HG03045 (cell line): ENCODE measurements around the gene PAIP2.
"Not testable (repeated sequence)": the region's sequence is repeated elsewhere in the genome, so short reads cannot be mapped to it uniquely, and the experiment has no call there.

Experiments used
- ATAC-seq: cut with Tn5 transposase; IDR thresholded peaks from one replicate; pipeline ENCODE4 v1.9.1; 2021; ENCODE audit warnings: mild to moderate bottlenecking, moderate library complexity; ENCODE audit not compliant: unreplicated experiment

PAIP2 gene

GRCh38 chr5:139314276-139314675 is 27.4 kb upstream of the PAIP2 start:
- ATAC-seq: no peak

GRCh38 chr5:139315056-139315615 is 26.5 kb upstream of the PAIP2 start:
- ATAC-seq: no peak

GRCh38 chr5:139335811-139336210 is 5.8 kb upstream of the PAIP2 start:
- no peak for ATAC-seq

DNA sequence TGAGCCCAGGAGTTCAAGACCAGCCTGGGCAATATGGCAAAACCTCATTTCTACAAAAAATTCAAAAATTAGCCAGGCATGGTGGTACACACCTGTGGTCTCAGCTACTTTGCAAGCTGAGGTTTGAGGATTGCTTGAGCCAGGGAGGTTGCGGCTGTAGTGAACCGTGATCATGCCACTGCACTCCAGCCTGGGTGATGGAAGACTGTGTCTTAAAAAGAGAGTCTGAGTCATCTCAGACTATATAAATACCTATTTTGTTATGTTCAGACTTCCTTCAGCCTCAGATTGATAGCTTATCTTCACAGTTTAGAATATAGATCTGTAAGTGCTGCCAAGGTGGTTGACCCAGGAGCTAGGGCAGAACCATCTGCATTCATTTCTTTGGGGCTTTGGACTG is 1.6 kb upstream of the PAIP2 start:
- ATAC-seq: no peak

GRCh38 chr5:139341187-139341688 is 416 bp upstream of the PAIP2 start:
- no peak for ATAC-seq

GRCh38 chr5:139342423-139342723 is 719 bp downstream of the PAIP2 start:
- ATAC-seq: no peak

DNA sequence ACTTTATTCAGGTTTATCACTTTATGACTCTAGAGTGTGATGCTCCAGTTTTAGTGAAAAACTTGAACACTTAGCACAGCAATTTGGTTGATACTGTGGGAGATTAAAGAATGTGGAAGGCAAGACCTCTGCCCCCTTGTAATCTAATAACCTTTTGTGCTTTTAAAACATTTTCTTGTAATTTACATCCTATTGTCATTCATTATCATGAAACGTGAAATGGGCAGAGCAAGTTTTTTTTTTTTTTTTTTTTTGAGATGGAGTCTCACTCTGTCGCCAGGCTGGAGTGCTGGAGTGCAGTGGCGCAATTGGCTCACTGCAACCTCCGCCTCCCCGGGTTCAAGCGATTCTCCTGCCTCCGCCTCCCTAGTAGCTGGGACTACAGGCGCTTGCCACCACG is 1.8 kb downstream of the PAIP2 start:
- no peak for ATAC-seq

- ATAC-seq: no peak
These were observed 2.5 kb downstream of the PAIP2 start for GRCh38 chr5:139344177-139344576.

- not testable (repeated sequence) for ATAC-seq
These were observed 3.8 kb downstream of the PAIP2 start for GRCh38 chr5:139345442-139345841.

DNA sequence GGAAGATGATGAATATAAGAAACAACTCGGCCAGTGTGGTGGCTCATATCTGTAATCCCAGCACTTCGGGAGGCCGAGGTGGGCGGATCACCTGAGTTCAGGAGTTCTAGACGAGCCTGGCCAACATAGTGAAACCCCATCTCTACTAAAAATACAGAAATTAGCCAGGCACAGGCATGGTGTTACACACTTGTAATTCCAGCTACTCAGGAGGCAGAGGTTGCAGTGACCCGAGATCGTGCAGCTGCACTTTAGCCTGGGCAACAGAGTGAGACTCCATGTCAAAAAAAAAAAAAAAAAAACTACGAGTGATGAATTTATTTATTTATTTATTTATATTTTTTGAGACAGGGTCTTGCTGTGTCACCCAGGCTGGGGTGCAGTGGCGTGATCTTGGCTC is 6.2 kb downstream of the PAIP2 start:
- ATAC-seq: not testable (repeated sequence)

GRCh38 chr5:139354186-139354585 is 12.5 kb downstream of the PAIP2 start:
- no peak for ATAC-seq

GRCh38 chr5:139355900-139356299 is 14.2 kb downstream of the PAIP2 start:
- ATAC-seq: not testable (repeated sequence)

DNA sequence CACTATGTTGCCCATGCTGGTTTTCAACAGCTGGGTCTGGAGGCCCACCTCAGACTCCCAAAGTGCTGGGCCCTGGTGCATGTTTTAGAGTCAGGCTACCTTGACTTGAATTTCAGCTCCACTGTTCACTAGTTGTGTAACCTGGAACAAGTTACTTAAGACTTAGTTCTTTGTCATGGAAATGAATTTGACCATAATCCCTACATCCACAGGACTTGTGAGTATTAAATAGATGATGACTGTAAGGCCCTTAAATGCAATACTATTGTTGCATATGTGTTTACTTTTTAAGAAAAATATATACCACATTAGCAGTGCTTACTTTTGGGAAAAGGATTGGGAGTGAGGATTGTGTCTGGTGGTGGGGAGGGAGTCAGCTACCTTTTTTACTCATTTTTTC is 16.4 kb downstream of the PAIP2 start:
- no peak for ATAC-seq

DNA sequence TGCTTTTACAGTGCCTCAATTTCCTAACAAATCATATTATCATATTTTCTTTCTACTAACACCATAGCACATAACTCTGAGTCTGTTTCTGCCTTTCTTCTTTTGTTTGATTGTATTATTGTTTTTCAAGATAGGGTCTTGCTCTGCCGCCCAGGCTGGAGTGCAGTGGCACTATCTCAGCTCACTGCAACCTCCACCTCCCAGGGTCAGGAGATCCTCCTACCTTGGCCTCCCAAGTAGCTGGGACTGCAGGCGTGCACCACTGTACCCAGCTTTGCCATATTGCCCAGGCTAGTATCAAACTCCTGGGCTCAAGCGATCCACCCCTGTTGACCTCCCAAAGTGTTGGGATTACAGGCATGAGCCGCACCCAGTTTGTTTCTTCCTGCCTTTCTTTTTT is 18.7 kb downstream of the PAIP2 start:
- no peak for ATAC-seq

DNA sequence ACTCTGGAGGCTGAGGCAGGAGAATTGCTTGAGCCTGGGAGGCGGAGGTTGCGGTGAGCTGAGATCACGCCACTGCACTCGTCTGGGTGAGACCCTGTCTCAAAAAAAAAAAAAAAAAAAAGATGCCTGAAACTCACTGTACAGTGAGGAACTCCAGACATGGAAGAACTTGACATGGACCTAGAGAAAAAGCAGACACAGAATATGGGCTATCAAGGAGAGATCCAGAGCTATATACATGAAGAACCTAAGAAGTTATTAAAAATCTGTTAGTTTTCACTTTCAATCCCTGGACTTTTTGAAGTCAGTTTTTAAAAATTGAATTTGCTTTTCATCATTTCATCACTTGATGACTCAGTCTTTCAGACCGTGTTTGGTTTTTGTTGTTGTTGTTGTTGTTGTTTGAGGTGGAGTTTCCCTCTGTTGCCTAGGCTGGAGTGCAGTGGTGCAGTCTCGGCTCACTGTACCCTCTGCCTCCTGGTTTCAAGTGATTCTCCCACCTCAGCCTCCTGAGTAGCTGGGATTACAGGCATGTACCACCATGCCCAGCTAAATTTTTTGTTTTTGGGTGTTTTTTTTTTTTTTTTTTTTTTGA is 20.3 kb downstream of the PAIP2 start:
- ATAC-seq: no peak

GRCh38 chr5:139363937-139364336 is 22.3 kb downstream of the PAIP2 start:
- no peak for ATAC-seq

DNA sequence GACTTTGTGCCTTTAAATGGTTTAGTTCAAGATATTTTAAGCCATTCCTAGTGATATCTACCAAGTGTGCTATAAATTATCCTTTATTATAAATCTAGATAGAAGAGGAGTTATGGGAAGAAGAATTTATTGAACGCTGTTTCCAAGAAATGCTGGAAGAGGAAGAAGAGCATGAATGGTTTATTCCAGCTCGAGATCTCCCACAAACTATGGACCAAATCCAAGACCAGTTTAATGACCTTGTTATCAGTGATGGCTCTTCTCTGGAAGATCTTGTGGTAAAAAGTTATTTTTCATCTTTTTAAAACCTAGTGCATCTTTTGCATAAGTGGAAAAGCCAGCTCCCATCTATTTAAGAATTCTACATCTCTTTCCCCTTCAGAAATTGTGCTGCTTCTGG is 22.8 kb downstream of the PAIP2 start:
- ATAC-seq: no peak

- no peak for ATAC-seq
These were observed 27.0 kb downstream of the PAIP2 start for GRCh38 chr5:139368613-139369012.

DNA sequence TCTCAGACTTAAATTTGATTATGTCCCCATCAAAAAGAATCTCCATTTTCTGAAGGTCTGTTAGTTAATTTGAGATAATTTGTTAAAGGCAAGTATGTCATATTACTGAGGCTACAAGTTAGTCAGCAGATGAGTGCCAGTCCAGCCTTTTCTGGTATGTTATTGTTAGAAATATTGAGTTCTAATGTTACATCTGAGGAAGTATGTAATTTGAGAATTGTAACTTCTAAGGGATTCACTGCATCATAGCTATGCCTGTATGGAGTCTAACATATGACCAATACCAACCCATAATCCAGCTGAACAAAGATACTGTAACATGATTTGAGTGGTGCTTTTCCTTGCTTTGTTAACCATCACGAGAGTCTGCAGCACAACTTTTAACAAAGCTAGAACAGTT is 27.5 kb downstream of the PAIP2 start:
- no peak for ATAC-seq

GRCh38 chr5:139371482-139372435 is 30.1 kb downstream of the PAIP2 start:
- no peak for ATAC-seq

DNA sequence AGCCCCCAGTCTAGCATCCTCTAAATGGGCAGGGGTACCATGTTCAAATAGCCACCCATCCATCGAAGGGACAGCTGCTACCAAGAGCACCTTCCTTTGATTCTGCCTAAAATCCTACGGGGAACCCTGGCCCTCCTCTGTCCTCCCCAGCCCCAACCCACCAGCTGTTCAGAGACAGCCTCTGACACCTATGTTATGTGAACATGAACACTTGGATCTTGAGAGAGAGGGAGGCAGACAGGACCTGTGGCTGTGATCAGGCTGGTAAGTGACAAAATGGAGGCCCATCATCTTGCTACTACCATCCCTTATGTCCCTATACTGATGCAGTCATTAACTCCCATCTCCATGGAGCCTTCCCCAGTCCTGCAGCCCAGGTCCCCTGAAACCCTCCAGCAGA is 33.3 kb downstream of the PAIP2 start:
- ATAC-seq: no peak

- no peak for ATAC-seq
These were observed 34.7 kb downstream of the PAIP2 start for GRCh38 chr5:139376364-139376763.
